ENCODE measurements around the gene SLC1A3.

DNA sequence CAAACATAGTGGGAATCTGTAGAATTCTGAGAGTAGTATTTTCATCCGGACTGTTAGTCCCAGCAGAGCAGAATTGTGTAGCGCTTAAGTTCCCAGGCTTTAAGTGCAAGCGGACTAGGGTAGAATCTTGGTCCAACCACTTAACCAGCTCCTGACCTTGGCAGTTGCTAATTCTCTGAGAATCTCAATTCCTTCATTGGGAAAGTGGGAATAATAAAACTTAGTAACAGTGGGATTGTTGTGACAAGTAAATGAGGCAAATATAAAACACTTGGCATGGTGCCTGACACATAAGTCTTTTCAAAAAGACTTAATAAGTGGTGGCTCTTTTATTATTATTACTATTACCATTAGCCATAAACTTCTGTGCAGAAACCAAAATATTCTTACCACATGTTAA is 8.4 kb upstream of the SLC1A3 start:
- no peak for TF ChIP-seq CTCF (IDR thresholded peaks at IDR 0.05)
- TF ChIP-seq POLR2A (IDR thresholded peaks at IDR 0.05; ENCODE audit: low read depth): no peak
- no peak for TF ChIP-seq POLR2AphosphoS5 (IDR thresholded peaks at IDR 0.05)
- no peak for TF ChIP-seq EP300 (IDR thresholded peaks at IDR 0.05)
